Endothelial cell (in vitro differentiated cells): Measurements from ENCODE around the gene ARHGEF38. TPM values are rescaled to one million over a fixed set of nuclear protein-coding genes. Genes with fewer than 3 reads are reported as not detected.

Experiments
- DNase-seq: peaks from one replicate; pipeline ENCODE4 v3.0.0; 2021; ENCODE audit warnings: low spot score
- H3K27ac Mint-ChIP-seq: one replicate; pipeline ENCODE4 v1.8.0; 2021; ENCODE audit warnings: mixed read lengths, inconsistent platforms; ENCODE audit not compliant: unreplicated experiment
- H3K27me3 Mint-ChIP-seq: one replicate; pipeline ENCODE4 v1.8.0; 2021; ENCODE audit warnings: mild to moderate bottlenecking, moderate library complexity, mixed read lengths, inconsistent platforms; ENCODE audit not compliant: unreplicated experiment
- H3K36me3 Mint-ChIP-seq: one replicate; pipeline ENCODE4 v1.8.0; 2021; ENCODE audit warnings: mild to moderate bottlenecking, low read depth, mixed read lengths, inconsistent platforms; ENCODE audit not compliant: unreplicated experiment
- H3K4me1 Mint-ChIP-seq: one replicate; pipeline ENCODE4 v1.8.0; 2021; ENCODE audit warnings: mild to moderate bottlenecking, mixed read lengths, inconsistent platforms; ENCODE audit not compliant: unreplicated experiment
- H3K4me3 Mint-ChIP-seq: one replicate; pipeline ENCODE4 v1.8.0; 2021; ENCODE audit warnings: mild to moderate bottlenecking, mixed read lengths, inconsistent platforms; ENCODE audit not compliant: unreplicated experiment
- H3K9me3 Mint-ChIP-seq: one replicate; pipeline ENCODE4 v1.8.0; 2021; ENCODE audit warnings: mixed read lengths, inconsistent platforms; ENCODE audit not compliant: unreplicated experiment
- CTCF ChIP-seq: fragments of 200-600 bp; sonication (generic); IDR thresholded peaks from one replicate; pipeline ENCODE4 v1.5.0; 2021; ENCODE audit warnings: antibody characterized with exemption; ENCODE audit not compliant: unreplicated experiment
- total RNA-seq: library from RNA; stranded (reverse); fragmentation: NEBNext Ultra II Directional; extraction: Animal tissue kit (Norgen Biotek cat#: 25700); gene quantifications from one replicate; pipeline ENCODE4 v1.2.1, GENCODE V29; 2021; ENCODE audit not compliant: unreplicated experiment

Gene ARHGEF38
- total RNA-seq, 1 donor from 2014 or later, result not detected

- Mint-ChIP-seq H3K27ac (no peak overlapping the region), H3K4me3 (no peak overlapping the region), H3K4me1 (peaks cover 3% of the 10 kb centered on the region), H3K36me3 (no peaks in the 10 kb centered on the region), H3K27me3 (no peaks in the 10 kb centered on the region), H3K9me3 (no peaks in the 10 kb centered on the region)
- no peak for DNase-seq
- TF ChIP-seq CTCF, result no peak
Measured at GRCh38 chr4:105587841-105588240, 35.4 kb downstream of the ARHGEF38 start.

GRCh38 chr4:105588252-105588651 lies 35.8 kb downstream of the ARHGEF38 start:
- Mint-ChIP-seq H3K27me3 (no peaks in the 10 kb centered on the region), H3K4me3 (no peak overlapping the region), H3K9me3 (no peaks in the 10 kb centered on the region)

GRCh38 chr4:105591573-105591972 lies 39.2 kb downstream of the ARHGEF38 start:
- DNase-seq, result no peak
- no peaks in the 10 kb centered on the region for H3K27me3 Mint-ChIP-seq
- H3K4me3 Mint-ChIP-seq, result no peak overlapping the region
- no peaks in the 10 kb centered on the region for H3K9me3 Mint-ChIP-seq
- TF ChIP-seq CTCF, result no peak
- H3K27ac Mint-ChIP-seq, result no peak overlapping the region
- no peaks in the 10 kb centered on the region for H3K36me3 Mint-ChIP-seq
- peaks cover 4% of the 10 kb centered on the region for H3K4me1 Mint-ChIP-seq

More at GRCh38 chr4:105588252-105588651, 35.8 kb downstream of the ARHGEF38 start:
- no peak for TF ChIP-seq CTCF
- H3K27ac Mint-ChIP-seq, result no peak overlapping the region
- H3K36me3 Mint-ChIP-seq, result no peaks in the 10 kb centered on the region
- no peak for DNase-seq
- H3K4me1 Mint-ChIP-seq, result peaks cover 2% of the 10 kb centered on the region

GRCh38 chr4:105594099-105595010 lies 41.9 kb downstream of the ARHGEF38 start:
- no peaks in the 10 kb centered on the region for H3K36me3 Mint-ChIP-seq
- no peaks in the 10 kb centered on the region for H3K9me3 Mint-ChIP-seq
- H3K27ac Mint-ChIP-seq, result no peak overlapping the region
- no peak for TF ChIP-seq CTCF
- DNase-seq, result no peak
- peaks cover 8% of the 10 kb centered on the region for H3K4me1 Mint-ChIP-seq
- H3K27me3 Mint-ChIP-seq, result no peaks in the 10 kb centered on the region
- H3K4me3 Mint-ChIP-seq, result no peak overlapping the region

GRCh38 chr4:105596684-105597083 lies 44.3 kb downstream of the ARHGEF38 start:
- no peaks in the 10 kb centered on the region for H3K36me3 Mint-ChIP-seq
- no peak for TF ChIP-seq CTCF
- no peaks in the 10 kb centered on the region for H3K9me3 Mint-ChIP-seq
- no peaks in the 10 kb centered on the region for H3K27me3 Mint-ChIP-seq
- peak overlapping the region; percentile 76 for H3K27ac Mint-ChIP-seq
- DNase-seq, result peak; percentile 10
- H3K4me1 Mint-ChIP-seq, result peaks cover 8% of the 10 kb centered on the region
- no peak overlapping the region for H3K4me3 Mint-ChIP-seq
